Fibroblast of the aortic adventitia (primary cell): ENCODE measurements around the gene RIMBP2. TPM values are rescaled to one million over a fixed set of nuclear protein-coding genes. Genes with fewer than 3 reads are reported as not detected.

Source experiments
- DNase-seq: peaks from one replicate; pipeline ENCODE4 v3.0.0-alpha.2; 2010; ENCODE audit warnings: low read depth
- H3K4me3 ChIP-seq: 2 replicates; pipeline ENCODE4 v1.5.1; 2011; ENCODE audit warnings: low read depth, mild to moderate bottlenecking, control low read depth, low read length, moderate library complexity
- total RNA-seq: library from RNA; depleted of rRNA; stranded (reverse); fragments of >200 nt; gene quantifications from 2 replicates; pipeline ENCODE4 v1.2.3, GENCODE V29; 2012; ENCODE audit warnings: low replicate concordance
- TF ChIP-seq, protein P1 (sequence below): IDR thresholded peaks from 2 replicates; pipeline ENCODE4 v1.5.1; 2011; ENCODE audit warnings: mild to moderate bottlenecking, low read length, control low read depth, inconsistent platforms; ENCODE audit not compliant: insufficient read depth

The RIMBP2 gene
- total RNA-seq, 1 donor: not detected

DNA sequence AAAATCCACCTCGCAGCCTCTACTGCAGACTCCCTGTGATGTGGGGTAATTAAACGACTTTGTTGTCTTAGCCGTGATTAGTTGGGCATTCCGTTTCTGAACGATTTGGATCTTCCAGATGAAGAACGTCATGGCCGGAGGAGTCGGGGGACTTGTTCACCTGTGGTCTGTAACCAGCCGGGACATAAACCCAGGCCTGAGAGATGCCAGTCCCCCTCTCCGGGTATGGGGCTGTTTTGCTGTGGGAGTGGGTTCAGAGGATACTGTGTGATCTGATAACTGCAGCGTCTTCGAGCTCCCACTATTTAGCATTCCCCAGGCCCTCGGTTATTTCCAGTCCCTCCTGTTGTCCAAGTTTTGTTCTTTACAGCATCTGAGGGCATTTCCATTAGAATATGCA lies 282.3 kb downstream of the RIMBP2 start:
- TF ChIP-seq, protein P1, sequence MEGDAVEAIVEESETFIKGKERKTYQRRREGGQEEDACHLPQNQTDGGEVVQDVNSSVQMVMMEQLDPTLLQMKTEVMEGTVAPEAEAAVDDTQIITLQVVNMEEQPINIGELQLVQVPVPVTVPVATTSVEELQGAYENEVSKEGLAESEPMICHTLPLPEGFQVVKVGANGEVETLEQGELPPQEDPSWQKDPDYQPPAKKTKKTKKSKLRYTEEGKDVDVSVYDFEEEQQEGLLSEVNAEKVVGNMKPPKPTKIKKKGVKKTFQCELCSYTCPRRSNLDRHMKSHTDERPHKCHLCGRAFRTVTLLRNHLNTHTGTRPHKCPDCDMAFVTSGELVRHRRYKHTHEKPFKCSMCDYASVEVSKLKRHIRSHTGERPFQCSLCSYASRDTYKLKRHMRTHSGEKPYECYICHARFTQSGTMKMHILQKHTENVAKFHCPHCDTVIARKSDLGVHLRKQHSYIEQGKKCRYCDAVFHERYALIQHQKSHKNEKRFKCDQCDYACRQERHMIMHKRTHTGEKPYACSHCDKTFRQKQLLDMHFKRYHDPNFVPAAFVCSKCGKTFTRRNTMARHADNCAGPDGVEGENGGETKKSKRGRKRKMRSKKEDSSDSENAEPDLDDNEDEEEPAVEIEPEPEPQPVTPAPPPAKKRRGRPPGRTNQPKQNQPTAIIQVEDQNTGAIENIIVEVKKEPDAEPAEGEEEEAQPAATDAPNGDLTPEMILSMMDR: no peak
- DNase-seq: no peak
- no peak overlapping the region for H3K4me3 ChIP-seq

DNA sequence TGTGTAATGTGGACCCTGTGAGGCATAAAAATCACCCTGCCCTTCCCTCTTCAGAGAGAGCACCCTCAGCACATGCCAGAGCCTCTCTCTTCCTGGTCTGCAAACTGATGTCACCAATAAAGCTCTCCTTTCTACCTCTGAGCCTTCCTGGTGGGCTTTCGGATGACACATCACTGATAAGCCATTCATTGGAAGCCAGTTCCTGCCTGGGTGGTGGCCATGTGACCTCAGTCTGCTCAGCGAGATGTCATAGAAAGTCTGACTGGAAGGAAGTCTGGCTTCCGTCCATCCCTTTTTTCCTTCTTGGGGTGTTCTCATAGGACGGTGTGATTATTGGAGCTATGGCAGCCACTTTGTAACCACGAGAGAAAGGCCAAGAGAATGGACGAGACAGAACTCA lies 282.7 kb downstream of the RIMBP2 start:
- TF ChIP-seq, protein P1: no peak
- no peak for DNase-seq
- H3K4me3 ChIP-seq: no peak overlapping the region

DNA sequence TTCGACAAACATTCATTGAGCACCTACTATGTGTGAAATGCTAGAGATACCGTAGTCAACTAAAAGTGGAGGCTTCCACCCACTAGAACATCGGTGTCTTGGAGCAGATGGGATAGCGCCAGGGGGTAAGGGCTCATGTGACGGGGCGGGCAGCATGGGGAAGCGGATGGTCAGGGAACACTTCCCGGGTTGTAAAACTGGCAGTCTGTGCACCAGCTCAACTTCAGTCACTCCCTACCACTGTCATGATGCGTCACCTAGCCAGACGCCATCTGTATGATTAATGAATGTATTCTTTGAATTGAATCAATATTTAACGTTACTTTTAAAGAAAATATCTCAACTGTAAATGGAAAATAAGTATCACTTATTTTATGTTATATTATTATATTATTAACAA lies 284.9 kb downstream of the RIMBP2 start:
- TF ChIP-seq, protein P1: no peak
- no peak for DNase-seq
- H3K4me3 ChIP-seq: no peak overlapping the region

DNA sequence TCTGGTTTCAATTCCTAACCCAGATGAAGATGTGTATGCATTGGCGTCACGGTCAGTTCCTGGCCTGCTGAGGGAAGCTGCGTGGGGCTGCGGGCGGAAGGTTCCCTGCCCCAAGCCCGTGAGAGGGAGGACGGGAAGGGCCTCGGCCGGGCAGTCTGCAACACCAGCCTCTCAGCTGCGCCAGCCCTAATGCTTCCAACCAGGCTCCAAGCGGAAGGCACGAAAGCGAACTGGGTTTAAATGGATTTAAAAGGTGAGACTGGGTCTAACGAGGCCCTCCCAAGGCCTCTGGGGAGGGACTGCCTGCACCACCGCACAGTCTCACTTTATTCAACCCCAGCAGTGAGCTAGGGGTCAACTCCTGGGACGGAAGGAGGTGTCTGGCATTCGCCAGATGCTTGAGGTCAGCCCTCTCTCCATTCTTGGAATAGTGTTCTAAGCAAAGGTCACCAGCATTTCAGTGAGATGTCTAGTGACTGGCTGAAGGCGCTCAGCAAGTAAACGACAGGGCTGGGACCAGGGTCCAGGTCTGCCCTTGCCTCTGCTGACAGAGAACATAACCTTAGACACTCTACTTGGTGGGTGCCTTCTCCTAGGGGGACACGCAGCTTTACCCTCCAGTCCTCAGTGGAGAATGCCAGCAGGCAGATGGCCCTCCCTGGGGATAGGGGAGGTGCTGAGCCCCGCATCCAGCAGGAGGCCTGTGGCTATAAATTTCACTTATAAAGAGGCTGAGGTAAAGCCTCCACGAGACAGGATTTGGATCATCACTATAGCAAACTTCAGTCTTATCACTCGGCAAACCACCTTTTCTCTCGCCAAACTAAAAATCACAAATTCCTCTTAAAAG lies 286.2 kb downstream of the RIMBP2 start:
- DNase-seq: no peak

DNA sequence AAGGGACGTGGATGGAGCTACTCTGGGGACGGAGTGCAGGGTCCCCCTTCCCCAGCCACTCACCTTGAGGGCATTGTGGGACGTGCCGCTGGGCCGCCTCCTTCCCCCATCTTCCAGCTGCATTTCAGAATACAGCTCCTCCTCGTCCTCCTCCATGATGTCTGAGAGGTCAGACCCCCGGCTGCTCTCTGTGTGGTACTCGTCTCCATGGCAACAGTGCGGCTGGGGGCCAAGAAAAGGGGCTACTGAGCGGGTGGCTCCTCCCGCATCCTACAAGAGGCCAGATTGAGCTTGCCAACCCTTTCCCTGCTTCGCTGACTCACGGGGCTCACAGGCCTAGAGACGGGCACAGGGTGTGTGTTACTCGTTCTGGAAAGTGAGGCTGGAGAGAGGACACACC lies 288.0 kb downstream of the RIMBP2 start:
- no peak for DNase-seq
- TF ChIP-seq, protein P1: no peak
- no peak overlapping the region for H3K4me3 ChIP-seq

More for the DNA sequence above, 286.2 kb downstream of the RIMBP2 start:
- TF ChIP-seq, protein P1: no peak
- no peak overlapping the region for H3K4me3 ChIP-seq

DNA sequence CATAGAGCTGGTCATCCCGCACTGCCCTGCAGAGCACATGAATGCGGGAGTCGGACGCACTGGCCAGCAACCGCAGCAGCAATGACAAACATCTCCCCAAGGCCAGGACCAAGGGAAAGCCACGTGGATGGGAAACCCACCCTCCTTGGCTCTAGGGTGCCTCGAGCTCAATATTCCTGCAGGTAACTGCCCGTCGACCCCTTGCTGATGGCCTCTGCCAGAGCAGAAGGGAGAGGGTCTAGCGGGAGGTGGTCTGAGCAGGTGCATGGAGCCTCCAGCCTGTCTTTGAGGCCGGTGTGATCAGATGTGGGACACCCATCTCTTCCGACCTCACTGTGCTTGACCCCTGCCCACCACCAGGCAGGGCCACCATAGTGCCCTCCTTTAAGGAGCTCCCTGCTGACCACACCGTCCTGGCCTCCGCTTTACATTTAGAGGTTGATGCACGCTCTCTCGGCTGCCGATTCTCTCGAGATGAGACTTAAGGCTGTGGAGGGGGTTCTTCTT lies 288.7 kb downstream of the RIMBP2 start:
- TF ChIP-seq, protein P1: no peak
- DNase-seq: no peak
- H3K4me3 ChIP-seq: no peak overlapping the region
